Fibroblast of mammary gland (primary cell): ENCODE measurements around the gene SYMPK.

ENCODE experiments used
- DNase-seq: peaks from one replicate; pipeline ENCODE4 v3.0.0-alpha.2; 2010; ENCODE audit warnings: low read depth
- H3K4me3 ChIP-seq: 2 replicates; pipeline ENCODE4 v1.5.1; 2011; ENCODE audit warnings: low read depth, mild to moderate bottlenecking, low read length, moderate library complexity; ENCODE audit not compliant: control insufficient read depth
- TF ChIP-seq, protein P1 (sequence below): conservative IDR thresholded peaks from 2 replicates; pipeline ENCODE4 v1.5.1; 2011; ENCODE audit warnings: low read depth, low read length, inconsistent platforms; ENCODE audit not compliant: control insufficient read depth, insufficient read depth

Gene SYMPK

DNA sequence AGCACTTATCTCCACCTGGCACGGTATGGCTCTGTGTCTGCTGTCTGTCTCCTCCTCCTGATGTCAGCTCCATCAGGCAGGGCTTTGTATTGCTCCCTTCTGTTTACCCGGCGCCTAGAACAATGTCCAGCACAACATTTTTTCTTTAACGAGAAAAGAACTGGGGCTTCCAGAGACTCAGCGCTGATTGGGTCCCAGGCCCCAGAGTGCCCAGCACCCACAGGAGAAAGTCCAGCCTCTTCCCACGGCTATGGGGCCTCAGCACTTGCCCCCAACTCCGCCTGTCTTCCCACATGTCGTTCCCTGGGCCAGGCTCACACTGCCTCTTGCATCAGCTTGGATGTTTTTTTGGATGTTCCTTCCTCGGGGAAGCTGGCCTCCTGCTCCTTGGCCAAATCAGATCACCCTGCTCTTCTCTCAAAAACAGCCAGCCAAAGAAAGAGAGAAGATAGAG is 32.6 kb upstream of the SYMPK start:
- H3K4me3 ChIP-seq: no peak overlapping the region
- no peak for DNase-seq
- TF ChIP-seq, protein P1, sequence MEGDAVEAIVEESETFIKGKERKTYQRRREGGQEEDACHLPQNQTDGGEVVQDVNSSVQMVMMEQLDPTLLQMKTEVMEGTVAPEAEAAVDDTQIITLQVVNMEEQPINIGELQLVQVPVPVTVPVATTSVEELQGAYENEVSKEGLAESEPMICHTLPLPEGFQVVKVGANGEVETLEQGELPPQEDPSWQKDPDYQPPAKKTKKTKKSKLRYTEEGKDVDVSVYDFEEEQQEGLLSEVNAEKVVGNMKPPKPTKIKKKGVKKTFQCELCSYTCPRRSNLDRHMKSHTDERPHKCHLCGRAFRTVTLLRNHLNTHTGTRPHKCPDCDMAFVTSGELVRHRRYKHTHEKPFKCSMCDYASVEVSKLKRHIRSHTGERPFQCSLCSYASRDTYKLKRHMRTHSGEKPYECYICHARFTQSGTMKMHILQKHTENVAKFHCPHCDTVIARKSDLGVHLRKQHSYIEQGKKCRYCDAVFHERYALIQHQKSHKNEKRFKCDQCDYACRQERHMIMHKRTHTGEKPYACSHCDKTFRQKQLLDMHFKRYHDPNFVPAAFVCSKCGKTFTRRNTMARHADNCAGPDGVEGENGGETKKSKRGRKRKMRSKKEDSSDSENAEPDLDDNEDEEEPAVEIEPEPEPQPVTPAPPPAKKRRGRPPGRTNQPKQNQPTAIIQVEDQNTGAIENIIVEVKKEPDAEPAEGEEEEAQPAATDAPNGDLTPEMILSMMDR: no peak

DNA sequence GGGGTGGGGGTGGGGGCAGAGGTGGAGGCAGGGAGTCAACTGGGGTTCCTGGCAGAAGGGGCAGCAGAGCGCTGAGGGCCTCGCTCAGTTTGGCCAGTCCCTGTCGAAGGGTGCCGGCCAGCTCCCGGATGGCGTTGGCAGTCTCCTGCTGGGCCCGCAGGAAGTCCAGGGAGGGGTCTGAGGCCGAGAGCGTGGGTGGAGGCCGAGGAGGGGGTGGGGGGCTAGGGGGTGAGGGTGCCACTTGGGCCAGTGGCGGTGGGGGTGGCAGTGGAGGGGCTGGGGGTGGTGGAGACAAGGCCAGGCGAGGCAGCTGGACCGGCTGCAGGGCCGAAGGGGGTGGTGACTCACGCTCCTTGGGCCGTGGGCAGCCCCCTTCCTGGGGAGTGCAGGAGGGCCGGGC is 27.9 kb upstream of the SYMPK start:
- H3K4me3 ChIP-seq: no peak overlapping the region

DNA sequence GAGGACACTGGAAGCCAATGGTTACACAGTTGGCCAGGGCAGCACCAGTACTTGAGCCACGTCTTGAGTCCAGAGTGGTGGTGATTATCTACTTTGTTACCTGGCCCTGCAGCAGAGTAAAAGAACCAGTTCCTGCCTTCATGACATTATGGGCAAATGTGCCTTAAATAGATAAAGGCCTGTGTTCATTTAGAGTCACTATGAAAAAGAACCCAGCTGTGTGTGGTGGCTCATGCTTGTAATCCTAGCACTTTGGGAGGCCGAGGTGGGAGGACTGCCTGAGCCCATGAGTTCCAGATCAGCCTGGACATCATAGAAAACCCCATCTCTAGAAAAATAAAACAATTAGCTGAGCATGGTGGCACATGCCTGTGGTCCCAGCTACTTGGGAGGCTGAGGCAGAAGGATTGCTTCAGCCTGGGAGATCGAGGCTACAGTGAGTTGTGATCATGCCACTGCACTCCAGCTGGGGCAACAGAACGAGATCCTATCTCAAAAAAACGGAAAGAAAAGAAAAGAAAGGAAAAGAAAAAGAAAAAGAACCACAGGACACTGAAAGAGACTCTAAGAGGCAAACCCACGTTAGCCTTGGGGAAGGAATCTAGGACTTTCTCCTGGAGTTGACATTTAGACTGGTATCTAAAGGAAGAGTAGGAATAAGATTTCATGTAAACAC is 26.4 kb upstream of the SYMPK start:
- TF ChIP-seq, protein P1: no peak
- H3K4me3 ChIP-seq: no peak overlapping the region
- DNase-seq: no peak

More for the DNA sequence above, 27.9 kb upstream of the SYMPK start:
- DNase-seq: no peak
- TF ChIP-seq, protein P1: no peak

DNA sequence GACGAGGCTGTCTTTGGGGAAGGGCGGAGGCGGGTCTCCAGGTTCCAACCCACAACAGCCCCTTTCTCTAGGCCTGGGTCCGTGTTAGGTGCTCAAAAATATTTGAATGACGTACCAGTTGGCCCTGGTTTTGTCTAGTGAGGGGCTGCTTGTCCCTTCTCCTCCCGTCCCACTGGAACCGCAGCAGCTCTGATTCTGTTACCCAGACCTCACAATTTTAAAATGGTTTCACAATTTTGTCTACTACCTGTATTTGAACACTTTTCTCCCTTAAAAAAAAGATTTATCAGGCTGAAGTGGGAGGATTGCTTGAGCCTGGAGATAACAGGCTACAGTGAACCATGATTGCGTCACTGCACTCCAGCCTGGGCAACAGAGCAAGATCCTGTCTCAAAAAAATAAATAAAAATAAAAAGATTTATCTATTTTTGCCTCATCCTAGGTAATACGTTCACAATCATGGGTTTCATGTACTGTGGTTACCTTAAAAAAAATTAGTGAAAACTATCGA is 24.3 kb upstream of the SYMPK start:
- TF ChIP-seq, protein P1: no peak
- peak overlapping the region; percentile 69 for H3K4me3 ChIP-seq
- peak; percentile 21 for DNase-seq

DNA sequence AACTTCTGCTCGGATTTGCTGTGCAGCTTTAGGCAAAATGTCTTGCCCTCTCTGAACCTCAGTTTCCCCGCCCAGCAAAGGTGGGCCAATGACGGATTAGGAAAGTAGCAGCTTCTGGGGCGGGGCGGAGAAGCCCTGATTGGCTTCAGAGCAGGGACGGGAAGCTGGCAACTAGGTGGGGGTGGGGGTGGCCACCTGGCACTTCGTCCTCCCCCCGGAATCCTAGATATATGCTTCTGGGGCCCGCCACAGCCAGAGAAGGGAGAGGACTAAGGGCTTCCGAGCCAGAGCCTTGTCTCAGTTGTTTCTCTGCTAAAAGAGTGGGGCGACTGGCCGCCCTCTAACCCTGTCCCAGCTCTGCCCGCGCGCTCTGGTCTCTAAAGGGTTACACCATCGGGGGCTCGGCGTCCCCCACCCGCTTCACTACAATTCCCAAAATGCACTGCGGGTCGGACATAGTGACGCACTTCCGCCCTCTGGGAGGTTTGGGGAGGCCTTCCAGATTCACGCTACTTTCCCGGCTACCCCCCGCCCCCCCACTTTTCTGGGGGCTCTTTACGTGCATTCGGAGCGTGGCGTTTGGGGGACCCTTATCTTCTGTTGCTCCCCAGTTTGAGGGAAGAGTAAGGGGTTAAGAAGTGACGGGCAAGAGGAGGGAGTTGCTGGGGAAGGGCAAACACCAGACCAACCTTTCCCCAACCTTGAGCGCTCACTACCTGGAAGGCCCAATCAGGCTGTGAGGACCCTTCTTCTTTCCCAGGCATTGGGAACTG is 23.7 kb upstream of the SYMPK start:
- H3K4me3 ChIP-seq: peak overlapping the region; percentile 69
- TF ChIP-seq, protein P1: no peak
- DNase-seq: peak; percentile 91

DNA sequence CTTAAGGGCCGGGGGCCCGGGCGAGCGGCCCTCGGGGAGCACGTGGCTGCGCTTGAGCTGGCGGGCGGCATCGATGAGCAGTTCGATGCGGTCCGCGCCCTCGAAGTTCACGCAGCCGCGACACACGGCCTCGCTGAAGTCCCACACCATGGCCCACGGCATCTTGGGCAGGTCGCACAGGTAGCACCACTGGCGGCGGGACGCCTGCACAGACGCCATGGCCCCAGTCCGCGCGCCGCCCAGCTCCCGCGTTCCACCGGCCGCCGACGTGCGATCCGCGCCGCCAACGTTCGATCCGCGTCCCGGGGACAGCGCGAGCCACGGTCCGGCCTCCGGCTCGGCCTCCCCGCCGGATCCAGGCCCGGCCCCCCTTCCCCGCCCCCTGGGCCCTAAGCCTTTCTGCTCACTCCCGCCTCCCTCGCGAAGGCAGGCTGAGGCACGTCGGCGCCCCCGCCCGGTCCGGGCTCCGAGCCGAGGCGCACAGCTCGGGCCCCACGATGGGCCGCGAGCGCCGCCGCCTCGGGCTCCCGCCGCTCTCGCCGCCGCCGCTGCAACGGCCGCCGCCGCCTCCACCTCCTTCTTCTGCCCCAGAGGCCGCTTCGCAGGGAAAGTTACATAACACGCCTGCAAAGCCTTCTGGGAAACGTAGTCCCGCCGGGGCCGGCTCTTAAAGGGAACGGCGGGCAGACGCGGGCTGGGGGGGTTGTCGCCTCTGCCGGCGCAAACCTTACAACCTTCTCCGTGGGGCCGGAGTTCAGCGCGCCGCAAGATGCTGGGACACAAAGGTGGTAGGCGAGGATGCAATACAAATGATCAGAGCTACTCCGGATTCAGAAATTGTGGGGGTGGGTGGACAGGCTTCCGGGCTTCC is 22.8 kb upstream of the SYMPK start, which contains the start of gene IRF2BP1:
IRF2BP1 (minus strand) TSS at position 586 of the 871 bp plus-strand sequence; CDS start at position 219, 367 bp downstream.
- TF ChIP-seq, protein P1: no peak
- peak; percentile 88 for DNase-seq
- peak within 1 kb of the TSS; percentile 69 for H3K4me3 ChIP-seq
